Endothelial cell of umbilical vein (primary cell): Measurements from ENCODE around the gene LANCL3. TPM values are rescaled to one million over a fixed set of nuclear protein-coding genes. Genes with fewer than 3 reads are reported as not detected.

Experiments
- BruUV-seq: library from RNA; stranded (reverse); fragments of 400-500 nt; replicated peaks from 2 replicates; lab custom pipeline; 2021; lab: Mats Ljungman, UMichigan
- CTCF ChIA-PET: fragments of 300-600, 350-600 bp; sonication (Branson Sonifier 250); formaldehyde crosslinking; loops from one replicate; lab custom pipeline; 2021; ENCODE audit warnings: antibody characterized with exemption, inconsistent platforms; lab: Charles Lee
- POLR2A ChIA-PET: fragments of 300-600, 350-600 bp; sonication (Branson Sonifier 250); formaldehyde crosslinking; loops from one replicate; lab custom pipeline; 2021; ENCODE audit warnings: antibody characterized with exemption, inconsistent platforms; lab: Charles Lee
- DNase-seq: peaks from one replicate; pipeline ENCODE4 v3.0.0-alpha.2; 2011; ENCODE audit warnings: low read depth, low spot score
- FAIRE-seq: peaks from 2 replicates; lab custom pipeline; 2011; peaks lifted over from hg19 to GRCh38; lab: Jason Lieb, UNC
- H2AFZ ChIP-seq: 2 replicates; pipeline ENCODE4 v1.6.0; 2012; ENCODE audit warnings: low read depth, low read length, control low read depth, inconsistent platforms
- H3K27ac ChIP-seq: 2 replicates; pipeline ENCODE4 v1.5.1; 2011; ENCODE audit warnings: low read depth, mild to moderate bottlenecking, control low read depth, low read length, moderate library complexity; ENCODE audit not compliant: insufficient read depth
- H3K27me3 ChIP-seq, 2 experiments: 2 replicates each; pipeline versions ENCODE4 v1.6.0 to v1.6.1; 2011; ENCODE audit warnings: low read length in 2 of 2, mixed read lengths in 1 of 2; ENCODE audit not compliant: control insufficient read depth in 2 of 2, insufficient read depth in 2 of 2
- H3K36me3 ChIP-seq, 2 experiments: 2 replicates in 1 of 2; 3 replicates in 1 of 2; pipeline ENCODE4 v1.5.1; 2011; ENCODE audit warnings: low read length in 2 of 2, mild to moderate bottlenecking in 1 of 2, moderate library complexity in 1 of 2; ENCODE audit not compliant: control insufficient read depth in 2 of 2, insufficient read depth in 2 of 2; ENCODE audit errors: extremely low read depth in 1 of 2
- H3K4me1 ChIP-seq: 3 replicates; pipeline ENCODE4 v1.5.1; 2011; ENCODE audit warnings: mild to moderate bottlenecking, low read length; ENCODE audit not compliant: control insufficient read depth, insufficient read depth; ENCODE audit errors: extremely low read depth
- H3K4me2 ChIP-seq: 2 replicates; pipeline ENCODE4 v1.6.1; 2011; ENCODE audit warnings: low read length, control low read depth, mixed read lengths; ENCODE audit not compliant: insufficient read depth
- H3K4me3 ChIP-seq, 3 experiments: fragments of 200-600 bp in 1 of 3; sonication (generic), shearing (Covaris generic) in 1 of 3; replicated peaks in 1 of 3; 2 replicates each; pipeline ENCODE4 v1.5.1; 2011 to 2016; ENCODE audit warnings: control low read depth in 3 of 3, low read length in 3 of 3, mild to moderate bottlenecking in 2 of 3, inconsistent platforms in 1 of 3, low read depth in 1 of 3, moderate library complexity in 1 of 3; ENCODE audit not compliant: insufficient read depth in 1 of 3
- H3K79me2 ChIP-seq: 2 replicates; pipeline ENCODE4 v1.6.0; 2012; ENCODE audit warnings: low read length, inconsistent platforms; ENCODE audit not compliant: control insufficient read depth, insufficient read depth
- H3K9ac ChIP-seq: replicated peaks from 2 replicates; pipeline ENCODE3; 2011; ENCODE audit warnings: low read length, control low read depth; ENCODE audit not compliant: insufficient read depth; ENCODE audit errors: extremely low read depth
- H3K9me1 ChIP-seq: replicated peaks from 3 replicates; pipeline ENCODE4 v1.6.0; 2011; ENCODE audit warnings: mild to moderate bottlenecking, low read length; ENCODE audit not compliant: control insufficient read depth, insufficient read depth; ENCODE audit errors: extremely low read depth
- H3K9me3 ChIP-seq: replicated peaks from 2 replicates; pipeline ENCODE4 v1.5.1; 2012; ENCODE audit warnings: low read length, inconsistent platforms; ENCODE audit not compliant: control insufficient read depth, insufficient read depth
- H4K20me1 ChIP-seq: replicated peaks from 2 replicates; pipeline ENCODE3; 2011; ENCODE audit warnings: mild to moderate bottlenecking, low read length; ENCODE audit not compliant: control insufficient read depth, insufficient read depth; ENCODE audit errors: extremely low read depth
- CTCF ChIP-seq, 2 donors: IDR thresholded peaks; 1 replicate in 1 of 2; 2 replicates in 1 of 2; pipeline ENCODE4 v1.5.1; 2011; ENCODE audit warnings: low read length in 2 of 2, mild to moderate bottlenecking in 2 of 2, moderate library complexity in 2 of 2, control low read depth in 1 of 2, inconsistent platforms in 1 of 2, low read depth in 1 of 2; ENCODE audit not compliant: insufficient read depth in 1 of 2; ENCODE audit errors: extremely low read depth in 1 of 2
- EZH2 ChIP-seq: IDR thresholded peaks from 2 replicates; pipeline ENCODE4 v1.6.1; 2012; ENCODE audit warnings: borderline replicate concordance, low read depth, mild to moderate bottlenecking, moderate library complexity, low read length, inconsistent platforms; ENCODE audit not compliant: severe bottlenecking
- FOS ChIP-seq: IDR thresholded peaks from 2 replicates; pipeline ENCODE4 v1.6.1; 2011; ENCODE audit warnings: mild to moderate bottlenecking, low read length, moderate library complexity, borderline replicate concordance; ENCODE audit not compliant: insufficient read depth
- GATA2 ChIP-seq: IDR thresholded peaks from 2 replicates; pipeline ENCODE4 v1.7.0; 2011; ENCODE audit warnings: low read depth, mild to moderate bottlenecking, moderate library complexity, mixed read lengths, low read length; ENCODE audit not compliant: insufficient read length, insufficient read depth
- JUN ChIP-seq: IDR thresholded peaks from 2 replicates; pipeline ENCODE4 v1.6.1; 2011; ENCODE audit warnings: borderline replicate concordance, low read depth; ENCODE audit not compliant: insufficient read length, insufficient read depth
- MYC ChIP-seq: IDR thresholded peaks from one replicate; pipeline ENCODE4 v1.6.1; 2011; ENCODE audit warnings: mild to moderate bottlenecking, low read depth, low read length
- POLR2A ChIP-seq: IDR thresholded peaks from 2 replicates; pipeline ENCODE4 v1.6.1; 2012; ENCODE audit warnings: low read depth, mild to moderate bottlenecking, control low read depth, low read length
- POLR2AphosphoS5 ChIP-seq: IDR thresholded peaks from 2 replicates; pipeline ENCODE4 v1.6.1; 2012; ENCODE audit warnings: low read depth, mild to moderate bottlenecking, control low read depth, low read length, moderate library complexity; ENCODE audit not compliant: insufficient read depth
- dilution Hi-C: fragments of 300-500 bp; cut with MboI; formaldehyde crosslinking; loops from one replicate; pipeline ENCODE4 v1.15.0; 2019; ENCODE audit warnings: low sequenced_read_pairs; ENCODE audit not compliant: extremely low pct_ligation_motif_present
- intact Hi-C: fragments of 100-400 bp; cut with micrococcal nuclease; formaldehyde crosslinking; loops from one replicate; pipeline ENCODE4 v1.10.0; 2022
- polyA plus RNA-seq, 4 experiments: library from polyadenylated mRNA; depleted of rRNA in 3 of 4; stranded (reverse) in 3 of 4; unstranded in 1 of 4; fragments of >200 nt; gene quantifications; 2 replicates each; pipeline versions ENCODE4 v1.2.1 to v1.2.3, GENCODE V29; 2011 to 2012; ENCODE audit warnings: missing spikeins in 1 of 4
- total RNA-seq: library from RNA; stranded (reverse); gene quantifications from 2 replicates; pipeline ENCODE4 v1.2.3, GENCODE V29; 2021
- TF ChIP-seq, protein P1 (sequence below): IDR thresholded peaks from 2 replicates; pipeline ENCODE4 v1.6.1; 2011; ENCODE audit not compliant: insufficient read depth, insufficient read length

The LANCL3 gene
- total and polyA plus RNA-seq, 2 donors (not counting 3 experiments of a cell fraction or from before 2014, with no cell fraction given) = 0.12 to 1.5 TPM

DNA sequence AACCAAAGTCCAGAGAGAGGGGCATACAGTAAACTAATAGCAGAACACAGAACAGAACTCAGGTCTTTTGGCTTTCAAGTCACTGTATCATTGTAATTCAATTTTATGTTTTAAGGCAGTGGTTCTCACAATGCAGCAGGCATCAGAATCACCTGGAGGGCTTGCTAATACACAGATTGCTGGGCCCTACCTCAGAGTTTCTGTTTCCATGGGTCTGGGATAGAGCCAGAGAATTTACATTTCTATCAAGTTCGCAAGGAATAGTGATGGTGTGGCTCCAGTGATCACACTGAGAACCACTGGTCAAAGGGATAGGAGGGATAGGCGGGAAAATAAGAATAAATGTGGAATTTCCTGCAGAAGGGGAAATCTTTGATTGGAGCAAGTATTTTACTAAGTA is 36.7 kb downstream of the LANCL3 start:
- H3K9me1 ChIP-seq = no peaks in the 10 kb centered on the region
- H3K9ac ChIP-seq = no peak overlapping the region
- no peak overlapping the region for H2AFZ ChIP-seq
- FAIRE-seq (no peak), DNase-seq (no peak)
- ChIA-PET CTCF (no interaction called here), POLR2A (no interaction called here)
- no peak overlapping the region for H3K27ac ChIP-seq
- no TSS peak for BruUV-seq
- dilution Hi-C loops (no loop called here), intact Hi-C loops (no loop called here)
- H3K9me3 ChIP-seq = no peaks in the 10 kb centered on the region
- H3K4me2 ChIP-seq = no peak overlapping the region
- no peak overlapping the region for H3K4me3 ChIP-seq
- H3K4me1 ChIP-seq = no peaks in the 10 kb centered on the region
- no peaks in the 10 kb centered on the region for H3K27me3 ChIP-seq
- no peaks in the 10 kb centered on the region for H4K20me1 ChIP-seq
- TF ChIP-seq FOS (no peak), CTCF (IDR thresholded peaks at IDR 0.05; ENCODE audit: extremely low read depth in 1 of 2, insufficient read depth in 1 of 2, low read depth in 1 of 2, low read length in 2 of 2) (no peak), POLR2A (no peak)
- H3K36me3 ChIP-seq = no peaks in the 10 kb centered on the region
- no peaks in the 10 kb centered on the region for H3K79me2 ChIP-seq

- dilution Hi-C loops = no loop called here
- POLR2A ChIA-PET = no interaction called here
- H3K79me2 ChIP-seq = no peaks in the 10 kb centered on the region
These were observed 38.3 kb downstream of the LANCL3 start for GRCh38 chrX:37609727-37610126.

More at GRCh38 chrX:37609727-37610126, 38.3 kb downstream of the LANCL3 start:
- no peak overlapping the region for H3K4me2 ChIP-seq
- TF ChIP-seq MYC = no peak
- no peak for TF ChIP-seq POLR2A
- TF ChIP-seq, protein P1, sequence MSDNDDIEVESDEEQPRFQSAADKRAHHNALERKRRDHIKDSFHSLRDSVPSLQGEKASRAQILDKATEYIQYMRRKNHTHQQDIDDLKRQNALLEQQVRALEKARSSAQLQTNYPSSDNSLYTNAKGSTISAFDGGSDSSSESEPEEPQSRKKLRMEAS = no peak
- no peak for TF ChIP-seq JUN
- TF ChIP-seq EZH2 = no peak
- TF ChIP-seq FOS = no peak
- TF ChIP-seq CTCF (IDR thresholded peaks at IDR 0.05; ENCODE audit: extremely low read depth in 1 of 2, insufficient read depth in 1 of 2, low read depth in 1 of 2, low read length in 2 of 2) = no peak
- TF ChIP-seq POLR2AphosphoS5 = no peak
- no peak for TF ChIP-seq GATA2
- FAIRE-seq (no peak), DNase-seq (no peak)
- no peaks in the 10 kb centered on the region for H3K27me3 ChIP-seq
- H3K4me3 ChIP-seq = no peak overlapping the region
- CTCF ChIA-PET = no interaction called here
- H3K4me1 ChIP-seq = no peaks in the 10 kb centered on the region
- H3K36me3 ChIP-seq = no peaks in the 10 kb centered on the region
- H2AFZ ChIP-seq = no peak overlapping the region
- no peaks in the 10 kb centered on the region for H3K9me1 ChIP-seq
- intact Hi-C loops = no loop called here
- no peaks in the 10 kb centered on the region for H4K20me1 ChIP-seq
- H3K9ac ChIP-seq = no peak overlapping the region
- no peak overlapping the region for H3K27ac ChIP-seq
- BruUV-seq = no TSS peak
- H3K9me3 ChIP-seq = no peaks in the 10 kb centered on the region
